ENCODE data around the gene CORIN.

GRCh38 chr4:47668810-47669408 lies 169.0 kb downstream of the CORIN start:
- TF ChIP-seq CHD1 (IDR thresholded peaks at IDR 0.05; ENCODE audit: low read depth, low read length) (no peak), POLR2A (IDR thresholded peaks at IDR 0.05; ENCODE audit: low read depth, low read length) (no peak), CTCF (conservative IDR thresholded peaks at IDR 0.05; ENCODE audit: low read depth, low read length) (peak; percentile 68), MAFK (IDR thresholded peaks at IDR 0.05; ENCODE audit: low read depth, low read length) (no peak), RCOR1 (IDR thresholded peaks at IDR 0.05; ENCODE audit: insufficient replicate concordance, low read length) (no peak), SMC3 (IDR thresholded peaks at IDR 0.05; ENCODE audit: low read depth, low read length) (peak; percentile 49), CEBPB (IDR thresholded peaks at IDR 0.05; ENCODE audit: low read depth, low read length) (no peak), MXI1 (IDR thresholded peaks at IDR 0.05; ENCODE audit: borderline replicate concordance, low read depth, low read length) (no peak)
